PFSK-1 (cell line): ENCODE measurements around the gene PAPSS1.

Experiments used
- POLR2AphosphoS5 ChIP-seq: IDR thresholded peaks from 2 replicates; pipeline ENCODE4 v1.6.1; 2012; ENCODE audit warnings: low read depth, mild to moderate bottlenecking, control low read depth, low read length, moderate library complexity
- TF ChIP-seq, protein P1 (sequence below), 2 experiments: IDR thresholded peaks; 2 replicates each; pipeline versions ENCODE4 v1.6.1 to v1.8.0; 2011 to 2012; ENCODE audit warnings: low read depth in 2 of 2, low read length in 2 of 2, control low read depth in 1 of 2, inconsistent platforms in 1 of 2, mild to moderate bottlenecking in 1 of 2, moderate library complexity in 1 of 2; ENCODE audit not compliant: insufficient read depth in 1 of 2

- TF ChIP-seq, protein P1, sequence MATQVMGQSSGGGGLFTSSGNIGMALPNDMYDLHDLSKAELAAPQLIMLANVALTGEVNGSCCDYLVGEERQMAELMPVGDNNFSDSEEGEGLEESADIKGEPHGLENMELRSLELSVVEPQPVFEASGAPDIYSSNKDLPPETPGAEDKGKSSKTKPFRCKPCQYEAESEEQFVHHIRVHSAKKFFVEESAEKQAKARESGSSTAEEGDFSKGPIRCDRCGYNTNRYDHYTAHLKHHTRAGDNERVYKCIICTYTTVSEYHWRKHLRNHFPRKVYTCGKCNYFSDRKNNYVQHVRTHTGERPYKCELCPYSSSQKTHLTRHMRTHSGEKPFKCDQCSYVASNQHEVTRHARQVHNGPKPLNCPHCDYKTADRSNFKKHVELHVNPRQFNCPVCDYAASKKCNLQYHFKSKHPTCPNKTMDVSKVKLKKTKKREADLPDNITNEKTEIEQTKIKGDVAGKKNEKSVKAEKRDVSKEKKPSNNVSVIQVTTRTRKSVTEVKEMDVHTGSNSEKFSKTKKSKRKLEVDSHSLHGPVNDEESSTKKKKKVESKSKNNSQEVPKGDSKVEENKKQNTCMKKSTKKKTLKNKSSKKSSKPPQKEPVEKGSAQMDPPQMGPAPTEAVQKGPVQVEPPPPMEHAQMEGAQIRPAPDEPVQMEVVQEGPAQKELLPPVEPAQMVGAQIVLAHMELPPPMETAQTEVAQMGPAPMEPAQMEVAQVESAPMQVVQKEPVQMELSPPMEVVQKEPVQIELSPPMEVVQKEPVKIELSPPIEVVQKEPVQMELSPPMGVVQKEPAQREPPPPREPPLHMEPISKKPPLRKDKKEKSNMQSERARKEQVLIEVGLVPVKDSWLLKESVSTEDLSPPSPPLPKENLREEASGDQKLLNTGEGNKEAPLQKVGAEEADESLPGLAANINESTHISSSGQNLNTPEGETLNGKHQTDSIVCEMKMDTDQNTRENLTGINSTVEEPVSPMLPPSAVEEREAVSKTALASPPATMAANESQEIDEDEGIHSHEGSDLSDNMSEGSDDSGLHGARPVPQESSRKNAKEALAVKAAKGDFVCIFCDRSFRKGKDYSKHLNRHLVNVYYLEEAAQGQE (IDR thresholded peaks at IDR 0.05; ENCODE audit: insufficient read depth in 1 of 2, low read depth in 2 of 2, low read length in 2 of 2): no peak
- no peak for TF ChIP-seq POLR2AphosphoS5
Measured at GRCh38 chr4:107718351-107718965, 1.6 kb downstream of the PAPSS1 start.
